ENCODE results near the gene ENDOU. TPM values are rescaled to one million over a fixed set of nuclear protein-coding genes. Genes with fewer than 3 reads are reported as not detected.

The ENDOU gene
- polyA plus RNA-seq, 1 of the 3 experiments (the other 2 are of a cell fraction): not detected

GRCh38 chr12:47771304-47771703 lies 46.0 kb upstream of the ENDOU start:
- H3K27ac ChIP-seq (ENCODE audit: low read depth in 2 of 2, low read length in 1 of 2): no peak overlapping the region
- 89% methylated on average over 6 of the region's 6 CpGs for WGBS (ENCODE audit: low lambda C conversion rate)
- no peaks in the 10 kb centered on the region for H3K79me2 ChIP-seq (ENCODE audit: insufficient read depth)
- H3K4me2 ChIP-seq: no peak overlapping the region
- no peak overlapping the region for H2AFZ ChIP-seq (ENCODE audit: low read depth)
- H3K9me3 ChIP-seq: no peaks in the 10 kb centered on the region
- no peaks in the 10 kb centered on the region for H4K20me1 ChIP-seq (ENCODE audit: insufficient read depth)
- ChIA-PET CTCF (interaction anchor here (0.6 to 22.9 kb wide), 5 partner anchors 6 to 427 kb away, joined by 3 to 1294 read pairs (median 313); partner anchors contain the start of genes ENDOU, RAPGEF3 and RPAP3), POLR2A (interaction anchor here (0.5 kb wide), 1 partner anchor 12 kb away, joined by 4 read pairs; no protein-coding TSS in a partner anchor)
- no peaks in the 10 kb centered on the region for H3F3A ChIP-seq (replicated peaks; ENCODE audit: insufficient read depth)
- H3K27me3 ChIP-seq (ENCODE audit: insufficient read depth): no peaks in the 10 kb centered on the region
- H3K36me3 ChIP-seq (replicated peaks in 1 of 2; ENCODE audit: control insufficient read depth in 1 of 2, insufficient read depth in 2 of 2, low read length in 1 of 2): no peaks in the 10 kb centered on the region
- no peaks in the 10 kb centered on the region for H3K9me2 ChIP-seq
- TF ChIP-seq, protein P1, sequence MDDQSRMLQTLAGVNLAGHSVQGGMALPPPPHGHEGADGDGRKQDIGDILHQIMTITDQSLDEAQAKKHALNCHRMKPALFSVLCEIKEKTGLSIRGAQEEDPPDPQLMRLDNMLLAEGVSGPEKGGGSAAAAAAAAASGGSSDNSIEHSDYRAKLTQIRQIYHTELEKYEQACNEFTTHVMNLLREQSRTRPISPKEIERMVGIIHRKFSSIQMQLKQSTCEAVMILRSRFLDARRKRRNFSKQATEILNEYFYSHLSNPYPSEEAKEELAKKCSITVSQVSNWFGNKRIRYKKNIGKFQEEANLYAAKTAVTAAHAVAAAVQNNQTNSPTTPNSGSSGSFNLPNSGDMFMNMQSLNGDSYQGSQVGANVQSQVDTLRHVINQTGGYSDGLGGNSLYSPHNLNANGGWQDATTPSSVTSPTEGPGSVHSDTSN (IDR thresholded peaks at IDR 0.05): no peak
- TF ChIP-seq TAF1 (IDR thresholded peaks at IDR 0.05; ENCODE audit: borderline replicate concordance, low read depth, low read length) (no peak), ELF1 (IDR thresholded peaks at IDR 0.05) (no peak)
- peaks cover 14 to 30% of the 10 kb centered on the region in 2 experiments; a peak in 3 of 4 replicates for H3K4me1 ChIP-seq (ENCODE audit: control insufficient read depth in 1 of 2, insufficient read depth in 2 of 2, low read depth in 1 of 2, low read length in 1 of 2)
- no peak for DNase-seq
- no peak overlapping the region for H3K9ac ChIP-seq
- no peak overlapping the region for H3K4me3 ChIP-seq (ENCODE audit: low read depth in 2 of 2, low read length in 1 of 2)

GRCh38 chr12:47770086-47770726 lies 44.9 kb upstream of the ENDOU start:
- Histone ChIP-seq H3K9me3 (no peaks in the 10 kb centered on the region), H3K4me1 (ENCODE audit: control insufficient read depth in 1 of 2, insufficient read depth in 2 of 2, low read depth in 1 of 2, low read length in 1 of 2) (peaks cover 10 to 29% of the 10 kb centered on the region in 2 experiments; a peak in 2 of 4 replicates), H3K27ac (ENCODE audit: low read depth in 2 of 2, low read length in 1 of 2) (no peak overlapping the region), H2AFZ (ENCODE audit: low read depth) (no peak overlapping the region), H3K9me2 (no peaks in the 10 kb centered on the region), H3F3A (replicated peaks; ENCODE audit: insufficient read depth) (no peaks in the 10 kb centered on the region), H3K4me2 (no peak overlapping the region), H3K79me2 (ENCODE audit: insufficient read depth) (no peaks in the 10 kb centered on the region), H4K20me1 (ENCODE audit: insufficient read depth) (no peaks in the 10 kb centered on the region), H3K9ac (no peak overlapping the region), H3K36me3 (replicated peaks in 1 of 2; ENCODE audit: control insufficient read depth in 1 of 2, insufficient read depth in 2 of 2, low read length in 1 of 2) (no peaks in the 10 kb centered on the region), H3K4me3 (ENCODE audit: low read depth in 2 of 2, low read length in 1 of 2) (no peak overlapping the region), H3K27me3 (ENCODE audit: insufficient read depth) (no peaks in the 10 kb centered on the region)
- 87% methylated on average over 3 of the region's 3 CpGs for WGBS (ENCODE audit: low lambda C conversion rate)
- POLR2A ChIA-PET: interaction anchor here (1.6 kb wide), 1 partner anchor 33 kb away, joined by 7 read pairs; no protein-coding TSS in a partner anchor
- no peak for TF ChIP-seq SMC3 (IDR thresholded peaks at IDR 0.05; ENCODE audit: low read depth, low read length)
- no peak for TF ChIP-seq IRF3 (IDR thresholded peaks at IDR 0.05; ENCODE audit: low read depth, low read length)
- TF ChIP-seq EZH2phosphoT487 (IDR thresholded peaks at IDR 0.05; ENCODE audit: borderline replicate concordance, low read depth): no peak
- TF ChIP-seq GABPA (IDR thresholded peaks at IDR 0.05; ENCODE audit: low read depth): no peak
- no peak for TF ChIP-seq EP300 (IDR thresholded peaks at IDR 0.05; ENCODE audit: borderline replicate concordance in 1 of 2, low read depth in 1 of 2, low read length in 1 of 2)
- no peak for TF ChIP-seq RFX5 (IDR thresholded peaks at IDR 0.05; ENCODE audit: low read length)
- no peak for TF ChIP-seq FOXM1 (IDR thresholded peaks at IDR 0.05; ENCODE audit: low read depth)
- TF ChIP-seq FOXJ3 (CRISPR knock-in tag; IDR thresholded peaks at IDR 0.05): no peak
- no peak for TF ChIP-seq RCOR1 (IDR thresholded peaks at IDR 0.05; ENCODE audit: low read length)
- no peak for TF ChIP-seq ELF1 (IDR thresholded peaks at IDR 0.05)
- TF ChIP-seq, protein P2, sequence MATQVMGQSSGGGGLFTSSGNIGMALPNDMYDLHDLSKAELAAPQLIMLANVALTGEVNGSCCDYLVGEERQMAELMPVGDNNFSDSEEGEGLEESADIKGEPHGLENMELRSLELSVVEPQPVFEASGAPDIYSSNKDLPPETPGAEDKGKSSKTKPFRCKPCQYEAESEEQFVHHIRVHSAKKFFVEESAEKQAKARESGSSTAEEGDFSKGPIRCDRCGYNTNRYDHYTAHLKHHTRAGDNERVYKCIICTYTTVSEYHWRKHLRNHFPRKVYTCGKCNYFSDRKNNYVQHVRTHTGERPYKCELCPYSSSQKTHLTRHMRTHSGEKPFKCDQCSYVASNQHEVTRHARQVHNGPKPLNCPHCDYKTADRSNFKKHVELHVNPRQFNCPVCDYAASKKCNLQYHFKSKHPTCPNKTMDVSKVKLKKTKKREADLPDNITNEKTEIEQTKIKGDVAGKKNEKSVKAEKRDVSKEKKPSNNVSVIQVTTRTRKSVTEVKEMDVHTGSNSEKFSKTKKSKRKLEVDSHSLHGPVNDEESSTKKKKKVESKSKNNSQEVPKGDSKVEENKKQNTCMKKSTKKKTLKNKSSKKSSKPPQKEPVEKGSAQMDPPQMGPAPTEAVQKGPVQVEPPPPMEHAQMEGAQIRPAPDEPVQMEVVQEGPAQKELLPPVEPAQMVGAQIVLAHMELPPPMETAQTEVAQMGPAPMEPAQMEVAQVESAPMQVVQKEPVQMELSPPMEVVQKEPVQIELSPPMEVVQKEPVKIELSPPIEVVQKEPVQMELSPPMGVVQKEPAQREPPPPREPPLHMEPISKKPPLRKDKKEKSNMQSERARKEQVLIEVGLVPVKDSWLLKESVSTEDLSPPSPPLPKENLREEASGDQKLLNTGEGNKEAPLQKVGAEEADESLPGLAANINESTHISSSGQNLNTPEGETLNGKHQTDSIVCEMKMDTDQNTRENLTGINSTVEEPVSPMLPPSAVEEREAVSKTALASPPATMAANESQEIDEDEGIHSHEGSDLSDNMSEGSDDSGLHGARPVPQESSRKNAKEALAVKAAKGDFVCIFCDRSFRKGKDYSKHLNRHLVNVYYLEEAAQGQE (IDR thresholded peaks at IDR 0.05; ENCODE audit: low read depth, low read length): no peak
- TF ChIP-seq, protein P1 (IDR thresholded peaks at IDR 0.05): no peak
- no peak for TF ChIP-seq MEF2A (IDR thresholded peaks at IDR 0.05; ENCODE audit: borderline replicate concordance, low read depth)
- CTCF ChIA-PET: interaction anchor here (6.7 to 22.9 kb wide), 4 partner anchors 7 to 66 kb away, joined by 90 to 1294 read pairs (median 386); partner anchors contain the start of genes ENDOU, RAPGEF3 and RPAP3
- DNase-seq: no peak
